Measurements from ENCODE around the gene ZXDC.

DNA sequence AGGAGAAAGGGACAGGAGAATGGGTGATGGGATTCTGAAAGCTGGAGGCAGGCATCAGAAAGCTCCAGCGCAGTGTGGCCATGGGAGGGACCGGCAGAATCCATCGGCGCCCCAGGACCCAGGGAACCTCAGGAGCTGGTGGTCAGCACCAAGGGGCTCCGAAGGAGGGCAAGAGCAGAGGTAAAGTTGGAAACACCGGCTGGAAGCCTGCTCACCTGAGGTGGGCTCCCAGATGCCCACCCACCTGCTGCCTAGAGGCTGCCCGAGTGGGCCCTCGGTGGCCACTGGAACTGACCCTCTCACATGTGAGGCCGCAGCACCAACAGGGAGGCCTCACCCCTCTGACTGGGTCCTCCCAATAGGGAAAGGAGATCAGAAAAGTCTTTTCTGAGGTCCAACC, 10.3 kb upstream of the ZXDC start:
- TF ChIP-seq CTCF (IDR thresholded peaks at IDR 0.05) (no peak), SIN3A (IDR thresholded peaks at IDR 0.05; ENCODE audit: borderline replicate concordance, insufficient read depth, low read depth, low read length) (no peak)
- TF ChIP-seq, protein P1, sequence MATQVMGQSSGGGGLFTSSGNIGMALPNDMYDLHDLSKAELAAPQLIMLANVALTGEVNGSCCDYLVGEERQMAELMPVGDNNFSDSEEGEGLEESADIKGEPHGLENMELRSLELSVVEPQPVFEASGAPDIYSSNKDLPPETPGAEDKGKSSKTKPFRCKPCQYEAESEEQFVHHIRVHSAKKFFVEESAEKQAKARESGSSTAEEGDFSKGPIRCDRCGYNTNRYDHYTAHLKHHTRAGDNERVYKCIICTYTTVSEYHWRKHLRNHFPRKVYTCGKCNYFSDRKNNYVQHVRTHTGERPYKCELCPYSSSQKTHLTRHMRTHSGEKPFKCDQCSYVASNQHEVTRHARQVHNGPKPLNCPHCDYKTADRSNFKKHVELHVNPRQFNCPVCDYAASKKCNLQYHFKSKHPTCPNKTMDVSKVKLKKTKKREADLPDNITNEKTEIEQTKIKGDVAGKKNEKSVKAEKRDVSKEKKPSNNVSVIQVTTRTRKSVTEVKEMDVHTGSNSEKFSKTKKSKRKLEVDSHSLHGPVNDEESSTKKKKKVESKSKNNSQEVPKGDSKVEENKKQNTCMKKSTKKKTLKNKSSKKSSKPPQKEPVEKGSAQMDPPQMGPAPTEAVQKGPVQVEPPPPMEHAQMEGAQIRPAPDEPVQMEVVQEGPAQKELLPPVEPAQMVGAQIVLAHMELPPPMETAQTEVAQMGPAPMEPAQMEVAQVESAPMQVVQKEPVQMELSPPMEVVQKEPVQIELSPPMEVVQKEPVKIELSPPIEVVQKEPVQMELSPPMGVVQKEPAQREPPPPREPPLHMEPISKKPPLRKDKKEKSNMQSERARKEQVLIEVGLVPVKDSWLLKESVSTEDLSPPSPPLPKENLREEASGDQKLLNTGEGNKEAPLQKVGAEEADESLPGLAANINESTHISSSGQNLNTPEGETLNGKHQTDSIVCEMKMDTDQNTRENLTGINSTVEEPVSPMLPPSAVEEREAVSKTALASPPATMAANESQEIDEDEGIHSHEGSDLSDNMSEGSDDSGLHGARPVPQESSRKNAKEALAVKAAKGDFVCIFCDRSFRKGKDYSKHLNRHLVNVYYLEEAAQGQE (IDR thresholded peaks at IDR 0.05; ENCODE audit: insufficient read depth in 1 of 2, low read depth in 2 of 2, low read length in 1 of 2) = no peak

All from Panc1 (cell line).